ENCODE results near the gene FBLN1.

DNA sequence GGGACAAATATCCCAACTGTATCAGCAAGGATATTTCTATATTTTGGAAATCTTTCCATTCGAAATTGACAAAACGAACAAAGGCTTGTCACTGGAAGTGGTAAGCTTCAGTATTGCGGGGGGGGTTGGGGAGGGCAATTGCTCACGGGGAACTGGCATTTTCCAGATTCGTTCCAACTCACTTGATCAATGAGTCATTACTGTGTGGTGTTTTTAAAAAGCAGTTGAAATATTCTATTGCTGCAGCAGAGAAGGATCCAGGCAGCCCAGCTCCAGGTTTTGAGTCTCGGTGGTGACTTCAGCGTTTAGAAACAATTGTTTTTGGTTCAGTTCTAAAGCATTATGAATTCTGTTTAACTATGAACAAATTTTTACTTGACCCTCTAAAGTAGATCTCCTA, 33.8 kb upstream of the FBLN1 start:
- TF ChIP-seq POLR2A (IDR thresholded peaks at IDR 0.05; ENCODE audit: low read depth, low read length): no peak
- no peak for TF ChIP-seq POLR2AphosphoS5 (IDR thresholded peaks at IDR 0.05; ENCODE audit: low read depth, low read length)

Data from GM12891 (cell line).